CD4-positive, alpha-beta T cell treated with Interleukin-12 subunit alpha and Interleukin-12 subunit beta, for 1 hour (primary cell): ENCODE measurements around the gene JAK1.
A peak's percentile ranks its signal among the peaks of the same experiment; 100 is the strongest.

Experiments
- DNase-seq: peaks from one replicate; pipeline ENCODE4 v3.0.0-alpha.2; 2020

The JAK1 gene

DNA sequence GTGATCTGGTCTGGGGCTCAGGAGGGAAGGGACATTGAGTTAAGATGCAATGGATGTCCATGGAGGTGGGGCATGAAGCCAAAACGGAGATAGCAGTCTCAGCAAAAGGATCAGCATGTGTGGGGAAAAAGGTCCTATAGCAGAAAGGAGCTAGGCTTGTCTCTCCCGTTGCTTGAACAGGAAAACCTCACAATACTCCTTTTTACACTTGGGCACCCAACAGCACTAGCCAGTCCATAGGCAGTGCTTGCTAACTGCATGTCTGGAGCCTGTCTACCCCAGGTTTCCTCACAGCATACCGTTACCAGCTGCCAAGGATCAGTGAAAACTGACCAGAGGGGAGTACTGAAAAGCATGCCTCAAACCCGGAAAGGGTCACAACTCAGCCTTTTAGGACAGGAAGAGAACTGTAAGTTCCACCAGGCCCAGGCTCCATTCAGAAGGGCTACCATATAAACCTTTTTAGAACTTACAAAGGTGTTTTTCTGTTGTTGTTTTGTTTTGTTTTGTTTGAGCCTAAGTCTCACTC lies 78.6 kb downstream of the JAK1 start:
- DNase-seq: no peak

- DNase-seq: no peak
Observed at GRCh38 chr1:64886877-64887276, 79.5 kb downstream of the JAK1 start.

- no peak for DNase-seq
Observed at GRCh38 chr1:64885648-64886047, 80.7 kb downstream of the JAK1 start.

GRCh38 chr1:64884261-64885040 lies 81.9 kb downstream of the JAK1 start:
- DNase-seq: no peak

DNA sequence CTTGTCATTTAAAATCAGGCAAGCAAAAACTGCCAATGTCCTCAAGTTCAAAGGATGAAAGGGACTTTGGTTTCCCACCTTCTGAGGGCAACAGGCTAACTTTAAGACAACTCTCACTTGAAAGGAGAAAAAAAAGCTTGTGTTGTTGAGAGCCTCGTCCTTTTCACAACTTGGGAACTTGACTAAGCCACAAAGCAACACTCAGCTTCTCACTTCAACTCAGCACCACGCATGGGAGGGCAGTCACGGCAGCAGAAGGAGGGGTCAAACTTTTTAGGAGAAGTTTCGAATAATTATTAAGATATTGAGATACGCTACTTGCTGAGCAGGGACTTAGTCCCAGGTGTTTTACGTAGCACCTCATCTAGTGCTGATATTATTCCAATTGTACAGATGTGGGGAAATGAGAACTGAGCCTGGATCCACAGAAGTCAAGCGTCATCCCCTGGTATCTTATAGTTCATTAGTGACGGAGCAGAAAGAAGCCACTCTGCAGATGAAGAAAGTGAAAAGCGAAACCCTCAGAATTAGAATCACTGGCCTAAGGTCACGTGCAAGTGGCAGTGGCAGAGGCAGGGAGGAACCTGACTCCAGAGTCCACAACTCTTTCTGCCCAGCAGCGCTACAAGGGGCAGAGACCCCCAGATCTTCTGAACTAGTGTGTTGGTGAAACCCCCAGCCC lies 83.6 kb downstream of the JAK1 start:
- peak; percentile 18 for DNase-seq

GRCh38 chr1:64881281-64881680 lies 85.1 kb downstream of the JAK1 start:
- DNase-seq: no peak

GRCh38 chr1:64880449-64880848 lies 85.9 kb downstream of the JAK1 start:
- no peak for DNase-seq

- DNase-seq: no peak
Observed at GRCh38 chr1:64878931-64879611, 87.3 kb downstream of the JAK1 start.

- no peak for DNase-seq
Observed at GRCh38 chr1:64878090-64878489, 88.3 kb downstream of the JAK1 start.

GRCh38 chr1:64877598-64877997 lies 88.8 kb downstream of the JAK1 start:
- DNase-seq: no peak

GRCh38 chr1:64877151-64877550 lies 89.2 kb downstream of the JAK1 start:
- DNase-seq: peak; percentile 67

DNA sequence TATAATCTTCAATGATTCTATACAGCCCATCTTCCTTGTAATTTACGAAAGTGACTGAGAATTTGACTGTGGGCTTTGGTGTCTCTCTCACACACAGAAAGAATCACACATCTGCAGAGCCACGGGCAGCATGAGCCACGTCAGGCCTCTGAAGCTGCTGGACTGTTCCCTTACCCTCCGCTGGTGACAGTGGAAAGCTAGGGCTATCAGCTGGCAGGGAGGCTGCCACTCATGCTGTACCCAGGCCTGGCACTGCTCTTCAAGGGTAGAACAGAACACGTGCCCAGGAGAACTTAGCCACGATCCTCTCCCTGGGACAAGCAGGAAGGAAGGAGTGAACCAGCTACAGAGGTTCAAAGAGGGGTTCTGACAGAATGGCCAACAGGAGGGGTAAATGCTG lies 90.7 kb downstream of the JAK1 start:
- no peak for DNase-seq

- no peak for DNase-seq
Observed at GRCh38 chr1:64875101-64875500, 91.2 kb downstream of the JAK1 start.

GRCh38 chr1:64874666-64875065 lies 91.7 kb downstream of the JAK1 start:
- DNase-seq: no peak

DNA sequence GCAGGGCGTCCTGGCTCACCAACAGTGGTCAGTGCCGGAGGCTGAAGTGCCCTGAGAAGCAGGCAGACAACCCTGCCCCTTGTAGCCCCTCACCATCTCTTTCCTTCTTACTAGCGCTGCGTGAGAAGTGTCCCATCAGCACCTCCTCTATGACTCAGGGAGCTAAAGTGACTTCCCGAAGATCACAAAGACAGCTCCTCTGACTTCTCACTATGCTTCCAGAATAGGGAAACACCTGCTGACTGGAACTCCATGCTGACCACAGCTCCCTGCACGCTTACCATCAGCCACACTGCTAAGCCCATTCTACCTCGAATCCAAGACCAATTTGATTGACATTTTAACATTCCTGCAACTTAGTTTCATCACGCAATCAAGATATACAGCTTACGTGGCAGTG lies 92.8 kb downstream of the JAK1 start:
- DNase-seq: no peak

- DNase-seq: no peak
Observed at GRCh38 chr1:64872067-64872466, 94.3 kb downstream of the JAK1 start.

GRCh38 chr1:64871256-64871655 lies 95.1 kb downstream of the JAK1 start:
- DNase-seq: no peak

DNA sequence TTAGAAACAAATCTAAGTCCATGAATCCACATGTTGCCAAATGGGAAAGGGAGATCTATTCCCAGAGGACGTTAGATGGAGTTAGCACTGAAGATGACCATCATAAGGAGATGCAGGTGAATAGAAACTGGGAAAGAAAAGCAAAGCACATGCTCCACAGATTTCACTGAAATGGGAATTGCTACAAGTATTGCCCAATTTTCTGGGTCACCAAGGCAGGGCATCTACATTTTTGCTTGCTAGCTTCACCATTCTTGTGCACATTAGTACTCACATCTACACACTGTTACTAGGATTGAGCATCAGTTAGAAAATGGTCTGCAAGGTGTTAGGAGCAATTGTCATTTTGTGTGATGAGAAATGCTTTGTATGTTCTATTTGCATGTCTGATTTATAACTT lies 99.1 kb downstream of the JAK1 start:
- no peak for DNase-seq

- DNase-seq: no peak
Observed at GRCh38 chr1:64866689-64867088, 99.7 kb downstream of the JAK1 start.

DNA sequence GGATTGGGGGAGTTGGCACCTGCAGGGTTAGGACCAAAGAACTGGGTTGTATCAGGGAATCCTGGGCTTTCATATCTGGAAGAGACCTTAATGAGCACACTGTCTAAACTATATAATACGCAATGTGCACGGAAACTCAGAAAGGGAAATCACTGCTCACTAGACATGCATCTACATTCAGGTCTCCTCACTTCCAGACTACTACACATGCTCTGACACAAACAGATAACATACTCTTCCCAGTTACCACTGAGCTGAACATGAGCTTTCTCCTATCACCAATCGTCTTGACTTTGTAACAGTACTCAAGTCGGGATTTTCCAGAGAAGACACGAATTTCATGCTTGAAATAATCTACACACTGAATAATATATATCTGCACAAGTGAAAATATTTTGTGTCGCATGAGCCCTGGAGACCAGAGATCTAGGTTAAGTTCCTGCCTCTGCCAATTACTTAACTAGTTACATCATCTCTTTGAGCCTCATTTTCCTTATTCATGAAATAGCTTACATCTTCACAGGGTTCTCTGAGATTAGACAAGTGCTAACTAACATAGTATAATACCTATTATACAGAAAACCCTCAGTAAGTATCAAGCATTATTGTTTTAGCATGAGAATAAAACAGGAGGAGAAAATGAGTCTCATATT lies 101.1 kb downstream of the JAK1 start:
- no peak for DNase-seq

DNA sequence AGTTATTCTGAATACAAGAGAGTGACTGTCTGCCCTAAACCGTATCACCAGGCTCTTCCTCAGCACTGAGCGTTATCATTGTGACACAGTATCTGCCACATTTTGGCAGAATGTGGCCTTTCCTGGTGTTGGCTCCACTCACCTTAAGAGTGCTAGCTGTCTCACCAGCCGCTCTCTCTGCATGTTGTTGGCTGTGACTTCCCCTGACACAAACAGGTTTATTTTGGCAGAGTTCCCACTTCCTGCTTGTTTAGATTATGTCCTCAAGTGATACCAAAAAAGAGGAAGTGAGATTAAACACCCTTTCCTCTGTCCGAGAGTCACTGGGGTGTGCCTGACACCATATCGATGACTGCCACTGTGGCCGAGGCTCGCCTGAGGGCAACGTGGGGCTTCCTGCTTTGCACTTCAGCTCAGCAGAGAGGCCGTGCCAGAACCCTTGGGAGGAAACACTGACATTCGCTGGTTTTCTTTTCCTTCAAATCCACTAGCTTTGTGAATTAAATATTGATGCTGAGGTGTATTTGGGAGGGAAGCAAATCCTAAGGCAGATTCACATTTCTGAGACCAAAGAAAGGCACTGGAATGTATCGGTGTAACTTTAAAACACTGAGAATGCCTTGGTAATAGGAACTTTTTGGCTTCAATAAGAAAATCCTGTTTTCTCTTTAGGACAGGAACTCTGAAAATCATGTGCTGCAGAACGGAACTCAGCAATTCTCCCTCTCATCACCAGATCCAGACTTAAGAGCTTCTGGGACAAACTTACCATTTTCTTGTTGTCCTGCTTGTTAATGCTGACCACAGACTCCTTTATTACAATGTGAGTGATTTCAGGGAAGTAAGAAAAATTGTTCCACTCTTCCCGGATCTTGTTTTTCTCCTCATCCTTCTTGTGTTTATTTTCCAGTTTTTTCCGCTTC lies 102.1 kb downstream of the JAK1 start:
- DNase-seq: peak; percentile 78

GRCh38 chr1:64861611-64862010 lies 104.7 kb downstream of the JAK1 start:
- no peak for DNase-seq
